ENCODE data around the gene HNRNPUL1.

The HNRNPUL1 gene

DNA sequence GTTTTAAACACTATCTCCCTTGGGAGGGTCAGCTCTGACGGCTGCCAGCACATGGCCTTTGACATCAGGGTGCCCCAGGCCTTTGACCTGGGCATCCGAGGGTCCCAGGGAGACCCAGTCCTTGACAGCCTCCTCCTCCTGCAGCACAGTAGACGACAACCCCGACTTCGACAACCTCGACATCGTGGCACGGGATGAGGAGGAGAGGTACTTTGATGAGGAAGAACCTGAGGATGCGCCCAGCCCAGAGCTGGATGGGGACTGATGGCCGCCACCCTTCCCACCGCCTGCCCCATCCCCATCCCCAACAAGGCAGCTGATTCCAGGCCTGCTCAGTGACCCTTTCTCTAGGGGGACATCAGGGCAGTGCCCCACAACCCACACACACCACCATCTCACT lies 58.3 kb downstream of the HNRNPUL1 start:
- no peak for ATAC-seq
- H3K27me3 Mint-ChIP-seq: no peaks in the 10 kb centered on the region
- H3K4me1 Mint-ChIP-seq: peaks cover 71% of the 10 kb centered on the region
- no peak overlapping the region for H3K4me3 Mint-ChIP-seq
- H3K36me3 Mint-ChIP-seq: peaks cover 35% of the 10 kb centered on the region
- peak overlapping the region; percentile 80 for H3K27ac Mint-ChIP-seq
- no peaks in the 10 kb centered on the region for H3K9me3 Mint-ChIP-seq

DNA sequence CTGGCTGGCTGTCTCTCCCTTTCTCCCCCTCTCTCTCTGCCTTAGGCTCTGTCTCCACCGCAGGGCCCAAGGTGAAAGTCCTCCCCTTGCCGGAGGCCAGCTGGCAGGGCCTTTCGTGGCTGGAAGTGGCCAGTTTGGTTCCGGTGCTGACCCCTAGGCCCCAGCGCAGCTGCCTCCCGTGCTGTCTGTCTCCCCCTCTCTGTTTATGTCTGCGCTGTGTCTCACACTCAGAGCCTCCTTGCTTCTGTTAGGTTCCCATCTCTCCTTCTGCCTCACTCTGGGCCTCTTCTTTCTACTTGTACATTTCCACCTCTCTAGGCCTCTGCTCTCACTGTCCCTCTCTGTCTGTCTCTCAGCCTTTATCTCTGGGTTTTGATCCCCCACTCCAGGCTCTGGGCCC lies 58.9 kb downstream of the HNRNPUL1 start:
- Mint-ChIP-seq H3K4me1 (peaks cover 71% of the 10 kb centered on the region), H3K9me3 (no peaks in the 10 kb centered on the region), H3K27ac (peak overlapping the region; percentile 80), H3K4me3 (peak overlapping the region; percentile 3), H3K36me3 (peaks cover 33% of the 10 kb centered on the region), H3K27me3 (no peaks in the 10 kb centered on the region)
- no peak for ATAC-seq

DNA sequence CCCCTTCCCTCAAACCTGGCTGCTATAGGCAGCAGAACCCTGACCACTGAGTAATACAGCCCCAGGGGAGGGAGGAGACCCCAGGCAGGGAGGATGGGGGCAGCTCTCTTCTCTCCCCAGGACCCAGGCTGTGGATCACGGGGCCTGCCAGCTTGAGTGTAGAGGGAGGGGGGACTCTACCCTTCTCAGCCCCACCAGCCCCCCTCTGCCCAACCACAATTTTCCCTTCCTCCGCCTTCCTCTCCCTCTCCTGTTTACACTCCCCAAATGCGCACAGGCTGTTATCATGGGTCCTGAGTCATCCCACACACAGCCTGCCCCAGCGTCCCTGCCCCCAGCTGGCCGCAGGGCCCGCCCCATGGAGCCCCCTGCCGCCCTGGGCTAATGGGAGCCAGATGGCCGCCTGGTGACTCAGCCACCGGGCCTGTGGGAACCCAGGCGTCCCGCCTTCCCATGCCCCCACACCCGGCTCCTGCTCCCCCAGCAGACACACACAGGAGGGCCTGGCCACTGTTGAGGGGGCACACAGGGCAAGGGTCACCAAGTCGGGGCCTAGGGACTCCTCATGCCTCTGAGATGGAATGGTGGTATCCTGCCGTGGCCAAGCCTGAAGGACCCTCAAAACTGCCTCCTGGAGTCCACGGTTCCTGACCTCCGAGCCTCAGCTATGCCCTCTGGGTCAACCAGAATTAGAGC lies 59.4 kb downstream of the HNRNPUL1 start:
- Mint-ChIP-seq H3K4me1 (peaks cover 71% of the 10 kb centered on the region), H3K36me3 (peaks cover 33% of the 10 kb centered on the region), H3K27ac (peak overlapping the region; percentile 80), H3K27me3 (no peaks in the 10 kb centered on the region), H3K9me3 (no peaks in the 10 kb centered on the region), H3K4me3 (no peak overlapping the region)
- no peak for ATAC-seq

DNA sequence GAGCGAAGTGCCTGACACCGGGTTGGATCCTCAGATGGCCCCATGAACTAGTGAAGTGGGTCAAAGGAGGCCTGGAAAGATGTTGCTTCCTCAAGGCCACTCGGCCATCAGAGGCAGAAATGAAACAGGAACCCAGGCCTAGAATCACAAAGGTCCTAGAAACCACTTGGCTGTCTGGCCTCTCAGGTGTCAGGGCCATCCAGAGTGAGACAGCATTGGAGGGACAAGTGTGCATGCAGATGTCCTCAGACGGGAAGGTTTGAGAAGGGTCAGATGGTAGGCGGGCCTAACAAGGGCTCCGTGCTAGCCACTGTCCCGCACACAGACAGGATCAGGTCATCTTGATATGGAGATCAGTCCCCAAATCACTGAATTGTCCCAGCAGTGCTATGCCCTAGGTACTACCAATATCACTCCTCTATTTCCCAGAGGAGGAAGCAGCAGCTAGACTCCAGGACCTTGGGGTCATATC lies 60.1 kb downstream of the HNRNPUL1 start:
- Mint-ChIP-seq H3K36me3 (peaks cover 33% of the 10 kb centered on the region), H3K4me3 (no peak overlapping the region), H3K27me3 (no peaks in the 10 kb centered on the region), H3K4me1 (peaks cover 78% of the 10 kb centered on the region), H3K9me3 (no peaks in the 10 kb centered on the region), H3K27ac (peak overlapping the region; percentile 80)
- no peak for ATAC-seq

DNA sequence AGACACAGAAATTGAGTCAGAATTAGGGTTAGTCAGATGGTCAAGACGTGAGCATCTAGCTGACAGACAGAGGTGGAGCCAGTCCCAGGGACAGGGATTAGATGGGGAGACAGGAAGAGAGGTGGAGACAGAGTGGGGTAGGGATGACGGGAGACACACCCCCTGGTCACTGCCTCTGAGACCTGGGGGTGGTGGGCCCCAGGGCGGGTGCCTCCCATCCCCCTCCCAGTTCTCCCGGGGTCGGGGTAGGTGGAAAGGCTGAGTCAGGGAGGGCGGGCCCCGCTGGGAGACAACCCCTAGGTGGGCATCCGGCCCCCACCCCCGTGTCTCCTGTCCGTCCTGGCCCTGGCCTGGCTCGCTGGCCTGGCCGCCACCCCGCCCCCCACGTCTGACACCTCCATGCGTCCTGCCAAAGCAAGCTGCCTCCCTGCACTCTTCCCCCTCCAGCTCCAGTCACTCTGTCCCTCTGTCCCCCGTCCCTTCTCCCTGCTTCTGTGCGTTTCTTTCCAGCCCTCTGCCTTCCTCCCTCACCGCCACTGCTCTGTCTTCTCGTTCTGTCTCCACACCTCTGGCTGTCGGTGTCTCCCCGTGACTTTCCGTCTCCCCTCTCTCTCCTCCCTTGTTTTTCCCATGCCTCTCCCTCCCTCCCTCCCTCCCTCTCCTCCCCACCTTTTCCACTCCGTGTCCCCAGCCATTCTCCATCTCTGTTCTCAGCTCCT lies 60.9 kb downstream of the HNRNPUL1 start:
- Mint-ChIP-seq H3K4me1 (peaks cover 79% of the 10 kb centered on the region), H3K27ac (peak overlapping the region; percentile 80), H3K9me3 (no peaks in the 10 kb centered on the region), H3K27me3 (no peaks in the 10 kb centered on the region), H3K4me3 (peak overlapping the region; percentile 35), H3K36me3 (peaks cover 25% of the 10 kb centered on the region)
- ATAC-seq: no peak

DNA sequence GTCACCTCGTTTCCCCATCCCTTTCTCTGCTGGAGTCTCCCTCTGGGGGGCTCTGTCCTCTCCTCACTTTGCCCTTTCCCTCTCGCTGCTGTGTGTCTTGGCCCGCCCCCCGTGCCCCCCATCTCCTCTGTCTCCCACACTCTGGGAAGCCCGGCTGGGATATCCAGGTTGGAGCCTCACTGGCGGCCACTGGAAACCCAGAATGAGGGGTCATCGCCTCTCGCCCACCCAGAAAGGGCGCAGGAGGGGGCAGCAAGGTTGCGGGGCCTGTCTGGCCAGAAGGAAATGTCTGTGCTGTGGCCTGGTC lies 61.4 kb downstream of the HNRNPUL1 start:
- Mint-ChIP-seq H3K36me3 (peaks cover 28% of the 10 kb centered on the region), H3K4me1 (peaks cover 84% of the 10 kb centered on the region), H3K27me3 (no peaks in the 10 kb centered on the region), H3K9me3 (no peaks in the 10 kb centered on the region), H3K4me3 (no peak overlapping the region), H3K27ac (peak overlapping the region; percentile 80)
- no peak for ATAC-seq

DNA sequence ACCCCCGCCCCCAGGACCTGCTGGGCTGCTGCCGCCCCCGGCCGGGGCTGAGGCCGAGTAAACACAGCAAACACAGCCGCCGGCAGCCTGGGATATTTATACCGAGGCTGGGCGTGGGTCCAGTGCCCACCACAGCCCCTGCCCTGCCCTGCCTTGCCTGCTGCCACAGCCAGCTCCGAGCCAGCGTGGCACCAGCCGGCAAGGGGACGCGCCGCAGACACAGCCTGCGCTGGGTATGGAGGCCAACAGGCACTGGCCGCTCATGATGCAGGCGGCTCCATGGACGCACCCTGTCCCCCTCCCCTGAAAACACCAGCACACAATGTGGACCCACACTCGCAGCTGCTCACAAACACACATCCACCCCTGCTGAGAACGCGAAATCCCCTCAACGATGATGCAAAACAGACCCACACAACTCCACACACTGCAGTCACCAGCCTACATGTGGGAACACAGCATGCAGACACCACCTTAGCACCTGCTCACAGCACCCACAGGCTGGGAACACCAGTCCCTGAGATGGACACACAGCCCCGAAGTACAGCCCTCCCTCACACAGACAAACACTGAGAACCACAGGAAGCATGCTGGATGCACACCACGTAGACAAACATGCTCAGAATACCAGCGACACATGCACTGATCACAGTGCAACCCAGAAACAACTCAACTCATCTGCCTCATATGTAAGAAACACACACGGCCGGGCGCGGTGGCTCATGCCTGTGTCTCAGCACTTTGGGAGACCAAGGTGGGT lies 62.0 kb downstream of the HNRNPUL1 start:
- peak; percentile 68 for ATAC-seq
- Mint-ChIP-seq H3K4me1 (peaks cover 87% of the 10 kb centered on the region), H3K27ac (peak overlapping the region; percentile 80), H3K36me3 (peaks cover 32% of the 10 kb centered on the region), H3K27me3 (no peaks in the 10 kb centered on the region), H3K4me3 (peak overlapping the region; percentile 74), H3K9me3 (no peaks in the 10 kb centered on the region)

DNA sequence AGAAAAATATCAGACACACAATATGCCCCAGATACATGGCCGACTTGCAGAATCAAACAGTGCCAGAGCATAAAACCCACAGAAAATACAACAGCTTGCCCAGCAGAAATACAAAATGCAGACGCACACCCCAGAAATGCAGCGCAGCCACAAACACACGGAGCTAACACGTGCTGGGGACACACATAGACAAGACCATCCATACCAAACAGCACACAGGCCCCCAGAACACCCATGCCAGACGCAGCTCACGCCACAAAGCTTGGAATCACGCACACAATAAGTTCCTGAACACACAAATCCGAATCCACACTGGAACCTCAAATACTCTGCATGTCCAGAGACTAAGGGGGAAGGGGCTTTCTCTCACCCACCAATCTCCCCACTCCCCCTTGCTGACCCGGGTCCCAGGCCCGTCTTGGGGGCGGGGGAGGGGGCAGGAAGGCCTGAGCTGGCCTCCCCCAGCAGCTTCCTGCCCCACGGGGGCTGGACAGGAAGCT lies 63.0 kb downstream of the HNRNPUL1 start:
- peak overlapping the region; percentile 74 for H3K4me3 Mint-ChIP-seq
- no peaks in the 10 kb centered on the region for H3K9me3 Mint-ChIP-seq
- peaks cover 42% of the 10 kb centered on the region for H3K36me3 Mint-ChIP-seq
- H3K27ac Mint-ChIP-seq: peak overlapping the region; percentile 80
- no peak for ATAC-seq
- no peaks in the 10 kb centered on the region for H3K27me3 Mint-ChIP-seq
- peaks cover 91% of the 10 kb centered on the region for H3K4me1 Mint-ChIP-seq

DNA sequence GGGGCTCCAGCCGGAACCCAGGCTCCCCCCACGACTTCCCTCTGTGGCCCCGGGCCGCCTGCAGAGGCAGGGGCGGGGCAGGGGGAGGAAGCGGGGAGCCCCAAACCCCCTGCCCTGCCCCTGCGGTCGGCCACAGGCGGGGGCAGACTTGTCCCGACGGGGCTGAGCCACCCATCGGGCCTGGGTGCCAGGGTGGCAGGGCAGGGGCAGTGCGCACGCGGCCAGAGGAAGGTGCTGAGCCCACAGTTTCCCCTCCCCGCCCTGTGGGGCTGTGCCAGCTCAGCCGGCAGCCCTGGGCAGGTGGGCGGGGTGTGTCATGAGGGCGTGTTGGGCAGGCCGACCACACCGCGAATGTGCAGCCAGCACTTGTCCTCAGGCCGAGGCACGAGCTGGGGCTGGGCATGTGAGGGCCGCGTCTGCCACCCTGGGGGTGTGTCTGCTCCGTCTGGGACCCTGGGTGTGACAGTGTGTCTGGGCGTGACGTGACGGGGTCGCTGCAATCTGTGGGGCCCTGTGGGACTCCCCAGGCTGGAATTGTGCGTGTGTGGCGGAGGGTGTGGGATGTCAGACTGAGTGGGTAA lies 63.5 kb downstream of the HNRNPUL1 start:
- peak overlapping the region; percentile 80 for H3K27ac Mint-ChIP-seq
- peaks cover 86% of the 10 kb centered on the region for H3K4me1 Mint-ChIP-seq
- no peaks in the 10 kb centered on the region for H3K27me3 Mint-ChIP-seq
- ATAC-seq: peak; percentile 87
- no peaks in the 10 kb centered on the region for H3K9me3 Mint-ChIP-seq
- peak overlapping the region; percentile 74 for H3K4me3 Mint-ChIP-seq
- peaks cover 43% of the 10 kb centered on the region for H3K36me3 Mint-ChIP-seq

DNA sequence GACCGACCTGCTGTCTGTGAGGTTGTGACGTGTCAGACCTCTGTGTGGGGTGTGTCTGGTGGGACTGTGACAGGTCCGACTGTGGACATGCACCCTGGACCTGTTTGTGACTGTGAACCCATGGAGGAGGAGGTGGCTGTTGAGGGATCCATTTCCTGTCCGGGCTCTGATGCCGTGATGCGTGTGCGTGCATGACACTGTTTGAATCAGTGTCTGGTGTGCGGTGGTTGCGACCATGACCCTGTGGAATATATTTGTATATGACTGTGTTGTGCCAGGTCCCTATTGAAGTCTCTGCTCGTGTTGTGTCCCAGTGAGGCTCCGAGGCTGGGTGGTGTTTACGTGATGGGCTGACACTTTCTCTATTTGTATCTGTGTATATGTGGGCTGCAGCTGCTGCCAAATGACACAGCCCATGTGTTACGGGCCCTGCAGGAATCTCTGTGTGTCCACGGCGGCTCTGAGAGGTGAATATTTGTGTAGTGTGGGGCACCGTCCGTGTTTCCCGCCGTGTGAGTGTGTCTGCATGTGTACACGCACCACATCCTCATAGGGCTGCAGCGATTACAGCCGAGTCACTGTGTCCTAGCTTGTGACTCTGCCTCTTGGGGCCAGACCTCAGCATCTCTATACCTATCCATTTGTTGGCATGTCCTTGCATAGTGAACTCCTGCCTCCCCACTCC lies 64.1 kb downstream of the HNRNPUL1 start:
- Mint-ChIP-seq H3K4me1 (peaks cover 80% of the 10 kb centered on the region), H3K27me3 (no peaks in the 10 kb centered on the region), H3K27ac (peak overlapping the region; percentile 80), H3K36me3 (peaks cover 36% of the 10 kb centered on the region), H3K4me3 (peak overlapping the region; percentile 74), H3K9me3 (no peaks in the 10 kb centered on the region)
- ATAC-seq: peak; percentile 6

DNA sequence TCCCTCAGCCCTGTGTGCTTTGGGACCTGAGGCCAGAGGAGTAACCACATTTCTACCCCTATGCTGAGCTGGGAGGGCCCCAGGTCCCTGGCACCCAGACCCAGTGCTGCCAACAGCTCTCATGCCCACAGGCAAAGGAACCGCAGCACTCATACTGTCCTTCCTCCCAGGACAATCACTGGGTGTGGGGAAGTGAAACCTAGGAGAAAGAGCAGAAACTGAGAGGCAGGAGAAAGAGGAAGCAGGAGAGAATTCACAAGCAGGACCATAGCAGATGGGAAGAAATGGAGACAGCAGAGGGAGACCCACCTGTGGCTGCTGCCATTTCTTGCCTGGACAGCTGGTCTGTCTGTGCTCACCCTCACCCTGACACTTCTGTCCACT lies 64.7 kb downstream of the HNRNPUL1 start:
- no peaks in the 10 kb centered on the region for H3K27me3 Mint-ChIP-seq
- H3K9me3 Mint-ChIP-seq: no peaks in the 10 kb centered on the region
- H3K4me3 Mint-ChIP-seq: peak overlapping the region; percentile 74
- H3K4me1 Mint-ChIP-seq: peaks cover 75% of the 10 kb centered on the region
- H3K36me3 Mint-ChIP-seq: peaks cover 35% of the 10 kb centered on the region
- peak overlapping the region; percentile 80 for H3K27ac Mint-ChIP-seq
- ATAC-seq: no peak

DNA sequence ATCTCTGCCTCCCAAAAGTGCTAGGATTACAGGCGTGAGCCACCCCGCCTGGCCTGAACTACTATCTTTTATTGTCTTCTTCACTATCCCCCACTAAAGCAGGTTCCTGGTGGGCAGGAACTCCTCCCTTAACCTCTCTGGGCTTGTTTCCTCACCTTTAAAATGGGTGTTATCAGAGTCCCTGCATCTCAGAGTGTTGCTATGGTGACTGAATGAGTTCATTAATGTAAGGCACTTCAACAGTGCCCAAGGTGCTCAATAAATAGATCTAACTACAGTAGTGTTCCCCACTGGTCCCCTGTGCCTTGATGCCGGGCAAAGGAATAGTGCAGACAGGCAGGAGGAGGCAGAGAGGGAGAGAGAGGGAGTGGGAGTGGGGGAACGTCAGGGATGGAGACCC lies 66.3 kb downstream of the HNRNPUL1 start:
- H3K36me3 Mint-ChIP-seq: peaks cover 37% of the 10 kb centered on the region
- H3K9me3 Mint-ChIP-seq: no peaks in the 10 kb centered on the region
- H3K4me3 Mint-ChIP-seq: no peak overlapping the region
- peaks cover 70% of the 10 kb centered on the region for H3K4me1 Mint-ChIP-seq
- ATAC-seq: no peak
- H3K27me3 Mint-ChIP-seq: no peaks in the 10 kb centered on the region
- H3K27ac Mint-ChIP-seq: peak overlapping the region; percentile 15

DNA sequence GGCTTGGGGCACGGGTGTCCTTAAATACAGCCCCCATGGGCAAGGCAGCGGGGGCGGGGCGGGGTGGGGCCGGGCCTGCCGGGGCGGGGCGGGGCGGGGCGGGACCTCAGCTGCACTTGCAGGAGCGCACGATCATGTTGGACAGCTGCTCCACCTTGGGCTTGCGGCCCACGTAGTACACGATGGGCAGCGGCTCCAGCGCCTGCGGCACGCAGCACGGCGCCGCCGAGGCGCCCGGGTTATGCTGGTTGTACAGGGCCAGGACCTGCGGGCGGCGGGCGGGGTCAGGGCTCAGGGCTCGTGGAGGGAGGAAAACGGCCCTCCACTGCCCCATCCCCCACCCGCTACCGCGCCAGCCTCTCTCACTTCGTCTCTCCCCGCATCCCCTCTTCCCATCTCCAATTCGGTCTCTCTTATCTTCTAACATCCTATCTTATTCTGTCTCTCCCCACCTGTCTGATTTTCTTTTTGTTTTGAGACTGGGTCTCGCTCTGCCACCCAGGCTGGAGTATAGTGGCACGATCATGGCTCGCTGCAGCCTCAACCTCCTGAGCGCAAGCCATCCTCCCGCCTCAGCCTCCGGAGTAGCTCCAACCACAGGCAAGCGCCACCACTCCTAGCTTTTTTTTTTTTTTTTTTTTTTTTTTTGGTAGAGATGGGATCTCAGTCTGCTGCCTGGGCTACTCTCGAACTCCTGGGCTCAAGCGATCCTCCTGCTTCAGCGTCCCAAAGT lies 66.9 kb downstream of the HNRNPUL1 start:
- H3K36me3 Mint-ChIP-seq: peaks cover 40% of the 10 kb centered on the region
- no peak overlapping the region for H3K4me3 Mint-ChIP-seq
- H3K4me1 Mint-ChIP-seq: peaks cover 70% of the 10 kb centered on the region
- no peak for ATAC-seq
- H3K9me3 Mint-ChIP-seq: no peaks in the 10 kb centered on the region
- peak overlapping the region; percentile 20 for H3K27ac Mint-ChIP-seq
- H3K27me3 Mint-ChIP-seq: no peaks in the 10 kb centered on the region

DNA sequence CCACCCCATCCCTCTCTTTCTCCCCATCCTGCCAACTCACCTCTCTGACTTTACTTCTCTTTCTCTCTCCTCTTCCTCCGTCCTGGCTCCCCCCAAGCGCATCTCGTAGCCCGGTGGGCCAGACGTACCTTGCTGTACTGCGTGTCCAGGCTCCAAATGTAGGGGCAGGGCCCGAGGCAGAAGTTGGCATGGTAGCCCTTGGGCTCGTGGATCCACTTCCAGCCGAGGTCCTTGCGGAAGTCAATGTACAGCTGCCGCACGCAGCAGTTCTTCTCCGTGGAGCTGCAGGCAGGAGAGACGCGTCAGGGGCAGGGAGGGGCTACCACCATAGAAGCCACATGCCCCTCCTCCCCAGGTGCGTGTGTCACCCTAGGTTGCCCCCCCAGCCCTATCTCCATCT lies 67.8 kb downstream of the HNRNPUL1 start:
- H3K4me3 Mint-ChIP-seq: no peak overlapping the region
- peaks cover 40% of the 10 kb centered on the region for H3K36me3 Mint-ChIP-seq
- H3K4me1 Mint-ChIP-seq: peaks cover 66% of the 10 kb centered on the region

More for the DNA sequence above, 67.8 kb downstream of the HNRNPUL1 start:
- peak overlapping the region; percentile 20 for H3K27ac Mint-ChIP-seq
- H3K9me3 Mint-ChIP-seq: no peaks in the 10 kb centered on the region
- H3K27me3 Mint-ChIP-seq: no peaks in the 10 kb centered on the region
- no peak for ATAC-seq

Measured in stimulated activated memory B cell treated with anti-CD40 and anti-IgM and Interleukin-4, amounts not matched to agents 10 μg/mL and 1 μg/mL and 100 μg/mL, for 72 hours (primary cell).